C4-2B (cell line): Measurements from ENCODE around the gene TASP1.

Source experiments
- CTCF ChIP-seq: fragments of 450-650 bp; conservative IDR thresholded peaks from 2 replicates; pipeline ENCODE4 v1.5.1; 2017; ENCODE audit warnings: mild to moderate bottlenecking
- ZFX ChIP-seq: fragments of 450-650 bp; IDR thresholded peaks from 2 replicates; pipeline ENCODE4 v1.6.1; 2017

GRCh38 chr20:13644010-13644409 lies 5.3 kb upstream of the TASP1 start:
- TF ChIP-seq CTCF = no peak
- TF ChIP-seq ZFX = no peak
